GM18520 (cell line): ENCODE data around the gene TAF7.
"Not testable (repeated sequence)": the region's sequence is repeated elsewhere in the genome, so short reads cannot be mapped to it uniquely, and the experiment has no call there.

Source experiments
- ATAC-seq: cut with Tn5 transposase; IDR thresholded peaks from one replicate; pipeline ENCODE4 v1.9.1; 2021; ENCODE audit not compliant: unreplicated experiment

The TAF7 gene

DNA sequence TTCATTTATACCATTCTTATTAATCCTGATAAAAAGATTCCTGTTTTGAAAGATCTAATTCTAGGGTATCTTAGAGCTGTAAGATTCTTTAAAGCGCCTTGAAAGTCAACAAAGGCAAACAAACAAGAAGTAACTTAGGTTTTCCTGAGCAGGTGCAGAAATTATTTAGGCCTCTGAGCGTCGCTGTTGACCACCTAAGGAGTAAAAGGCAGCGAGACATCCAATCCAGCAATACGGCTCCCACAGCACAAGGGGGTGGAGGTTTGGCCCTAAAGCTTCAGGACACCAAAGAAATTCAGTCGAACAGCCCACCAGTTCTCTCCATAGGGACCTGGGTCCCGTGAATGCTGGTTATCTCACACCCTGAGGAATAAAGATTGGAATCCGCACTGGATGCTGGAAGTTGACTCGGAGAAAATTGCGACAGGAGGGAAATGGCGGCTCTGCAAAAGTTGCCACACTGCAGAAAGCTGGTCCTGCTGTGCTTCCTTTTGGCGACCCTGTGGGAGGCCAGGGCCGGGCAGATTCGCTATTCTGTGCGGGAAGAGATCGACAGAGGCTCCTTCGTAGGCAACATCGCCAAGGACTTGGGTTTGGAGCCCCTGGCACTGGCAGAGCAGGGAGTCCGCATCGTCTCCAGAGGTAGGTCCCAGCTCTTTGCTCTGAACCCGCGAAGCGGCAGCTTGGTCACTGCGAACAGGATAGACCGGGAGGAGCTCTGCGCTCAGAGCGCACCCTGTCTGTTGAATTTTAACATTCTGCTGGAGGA is 18.1 kb upstream of the TAF7 start, which contains the start of gene PCDHGA2:
Gene PCDHGA2, plus strand, starts transcription at position 223 of the 769 bp plus-strand sequence.
- no peak for ATAC-seq

DNA sequence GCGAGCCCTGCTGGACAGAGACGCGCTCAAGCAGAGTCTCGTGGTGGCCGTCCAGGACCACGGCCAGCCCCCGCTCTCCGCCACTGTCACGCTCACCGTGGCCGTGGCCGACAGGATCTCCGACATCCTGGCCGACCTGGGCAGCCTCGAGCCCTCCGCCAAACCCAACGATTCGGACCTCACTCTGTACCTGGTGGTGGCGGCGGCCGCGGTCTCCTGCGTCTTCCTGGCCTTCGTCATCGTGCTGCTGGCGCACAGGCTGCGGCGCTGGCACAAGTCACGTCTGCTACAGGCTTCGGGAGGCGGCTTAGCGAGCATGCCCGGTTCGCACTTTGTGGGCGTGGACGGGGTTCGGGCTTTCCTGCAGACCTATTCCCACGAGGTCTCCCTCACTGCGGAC is 12.0 kb upstream of the TAF7 start:
- not testable (repeated sequence) for ATAC-seq

GRCh38 chr5:141330299-141331080 is 9.9 kb upstream of the TAF7 start, which contains the start of gene PCDHGA1:
TSS of gene PCDHGA1 (plus strand) at chr5:141330514.
- no peak for ATAC-seq

DNA sequence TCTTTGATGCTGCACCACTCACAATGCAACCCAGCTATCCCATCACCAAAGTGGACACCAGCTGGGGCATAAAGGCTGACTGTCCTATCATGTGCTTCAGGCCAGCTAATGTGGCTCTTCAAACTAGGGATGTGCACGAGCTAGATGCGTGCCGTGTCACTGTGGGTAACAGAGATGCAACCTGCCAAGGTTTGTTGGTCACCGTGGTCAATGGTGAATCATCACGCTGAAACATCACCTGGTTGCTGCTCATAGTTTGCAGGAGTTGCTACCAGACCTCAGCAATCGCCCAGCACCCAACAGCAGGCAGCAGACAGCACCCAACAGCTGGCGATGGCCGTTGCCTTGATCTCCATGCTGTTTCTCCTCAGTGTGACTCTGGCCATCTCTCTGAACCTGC is 7.6 kb upstream of the TAF7 start:
- ATAC-seq: no peak

- no peak for ATAC-seq
Observed at GRCh38 chr5:141326088-141326854, 5.7 kb upstream of the TAF7 start.

- no peak for ATAC-seq
Observed at GRCh38 chr5:141322261-141322660, 1.7 kb upstream of the TAF7 start.

DNA sequence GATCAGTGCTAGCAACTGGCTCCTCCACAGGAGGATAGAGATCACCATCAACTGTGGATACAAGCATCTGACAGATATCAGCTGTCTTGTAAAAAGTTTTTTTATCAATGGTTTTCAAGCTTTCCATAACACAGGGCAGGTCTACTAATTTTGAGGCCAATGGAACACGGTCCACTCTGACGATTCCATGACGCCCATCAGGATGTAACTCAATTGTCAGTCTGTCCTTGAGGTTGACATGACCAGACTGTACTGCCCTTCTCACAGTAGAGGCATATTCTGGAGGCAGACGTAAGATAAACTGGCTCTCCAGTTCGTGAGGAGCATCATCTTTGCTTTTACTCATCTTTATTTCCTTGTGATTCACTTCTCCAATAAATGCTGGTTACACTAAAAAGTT is 885 bp downstream of the TAF7 start:
- ATAC-seq: no peak

GRCh38 chr5:141319202-141319601 is 1.4 kb downstream of the TAF7 start:
- no peak for ATAC-seq

- ATAC-seq: not testable (repeated sequence)
Observed at GRCh38 chr5:141316963-141317362, 3.6 kb downstream of the TAF7 start.

DNA sequence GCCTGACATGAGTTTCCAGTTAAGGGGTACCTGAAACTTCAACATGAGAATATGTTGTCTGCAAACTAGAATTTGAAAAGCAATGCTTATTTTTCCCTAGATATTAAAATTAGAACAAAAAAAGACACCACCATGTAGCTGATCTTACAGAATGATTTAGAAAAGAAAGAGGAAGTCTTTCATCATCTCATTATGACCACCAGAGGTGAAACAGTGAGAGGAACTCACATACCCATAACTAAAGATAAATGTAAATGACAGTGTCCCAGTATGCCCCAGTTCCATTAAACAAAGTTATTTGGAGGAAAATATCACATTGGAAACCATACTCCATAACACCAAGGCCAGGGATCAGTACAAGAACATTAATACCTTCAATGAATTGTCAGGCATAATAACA is 6.9 kb downstream of the TAF7 start:
- ATAC-seq: no peak

DNA sequence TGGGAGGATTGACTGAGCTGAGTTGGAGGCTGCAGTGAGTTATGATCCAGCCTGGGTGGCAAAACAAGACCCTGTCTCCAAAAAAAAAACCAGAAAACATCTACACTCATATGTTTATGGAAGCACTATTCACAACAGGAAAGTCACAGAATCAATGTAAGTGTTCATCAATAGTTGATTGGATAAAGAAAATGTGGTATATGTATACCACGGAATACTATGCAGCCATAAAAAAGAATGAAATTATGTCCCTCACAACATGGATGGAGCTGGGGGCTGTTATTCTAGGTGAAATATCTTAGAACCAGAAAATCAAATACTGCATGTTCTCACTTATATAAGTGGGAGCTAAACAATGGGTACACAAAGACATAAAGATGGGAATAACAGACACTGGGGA is 14.0 kb downstream of the TAF7 start:
- no peak for ATAC-seq

DNA sequence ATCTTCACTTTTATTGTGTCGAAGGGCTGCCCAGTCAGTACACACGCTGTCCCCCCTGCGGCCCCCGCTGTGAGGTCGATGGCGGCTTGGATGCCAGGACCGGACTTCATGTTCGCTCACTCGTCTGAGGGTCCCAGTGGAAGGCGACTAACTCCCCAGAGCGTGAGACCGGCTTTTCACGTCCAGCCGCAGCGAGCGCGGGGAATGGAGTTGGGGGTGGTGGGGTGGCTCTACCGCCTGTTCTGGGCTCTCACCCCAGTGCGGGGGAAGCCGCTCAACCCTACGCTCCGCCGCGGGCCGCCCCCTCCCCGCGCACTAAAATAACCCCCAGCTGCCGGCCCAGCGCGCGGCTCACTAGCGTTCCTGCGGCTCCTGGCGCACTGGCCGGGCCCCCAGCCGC is 16.8 kb downstream of the TAF7 start, which contains the start of gene SLC25A2:
Gene SLC25A2, minus strand, starts transcription at position 294 of the 400 bp plus-strand sequence. Its CDS starts 184 bp downstream, at position 110.
- ATAC-seq: no peak

DNA sequence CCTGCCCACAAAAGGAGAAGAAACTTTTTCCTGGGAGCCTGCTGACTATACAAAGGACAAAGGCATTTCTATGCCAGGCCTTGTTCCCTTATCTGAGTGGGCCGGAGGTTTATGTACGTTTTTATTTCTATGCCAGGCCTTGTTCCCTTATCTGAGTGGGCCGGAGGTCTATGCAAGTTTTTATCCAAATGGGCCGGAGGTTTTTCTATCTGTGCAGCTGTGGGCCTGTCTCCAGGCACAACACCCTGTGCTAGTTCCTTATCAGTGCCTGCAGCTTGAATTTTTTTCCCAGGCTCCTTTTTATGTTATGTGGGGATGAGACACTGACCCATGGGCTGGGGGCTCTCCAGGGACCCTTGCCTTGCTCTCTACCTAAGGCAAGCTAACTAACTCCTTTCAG is 22.2 kb downstream of the TAF7 start:
- ATAC-seq: no peak

GRCh38 chr5:141272906-141273305 is 47.7 kb downstream of the TAF7 start:
- ATAC-seq: no peak

GRCh38 chr5:141269195-141269594 is 51.4 kb downstream of the TAF7 start:
- ATAC-seq: no peak
